Measurements from ENCODE around the gene DLG1. TPM values are rescaled to one million over a fixed set of nuclear protein-coding genes. Genes with fewer than 3 reads are reported as not detected.
"Not testable (repeated sequence)": the region's sequence is repeated elsewhere in the genome, so short reads cannot be mapped to it uniquely, and the experiment has no call there.

DLG1 gene
- total RNA-seq, 2 donors from 2014 or later = 59.0 to 98.2 TPM

DNA sequence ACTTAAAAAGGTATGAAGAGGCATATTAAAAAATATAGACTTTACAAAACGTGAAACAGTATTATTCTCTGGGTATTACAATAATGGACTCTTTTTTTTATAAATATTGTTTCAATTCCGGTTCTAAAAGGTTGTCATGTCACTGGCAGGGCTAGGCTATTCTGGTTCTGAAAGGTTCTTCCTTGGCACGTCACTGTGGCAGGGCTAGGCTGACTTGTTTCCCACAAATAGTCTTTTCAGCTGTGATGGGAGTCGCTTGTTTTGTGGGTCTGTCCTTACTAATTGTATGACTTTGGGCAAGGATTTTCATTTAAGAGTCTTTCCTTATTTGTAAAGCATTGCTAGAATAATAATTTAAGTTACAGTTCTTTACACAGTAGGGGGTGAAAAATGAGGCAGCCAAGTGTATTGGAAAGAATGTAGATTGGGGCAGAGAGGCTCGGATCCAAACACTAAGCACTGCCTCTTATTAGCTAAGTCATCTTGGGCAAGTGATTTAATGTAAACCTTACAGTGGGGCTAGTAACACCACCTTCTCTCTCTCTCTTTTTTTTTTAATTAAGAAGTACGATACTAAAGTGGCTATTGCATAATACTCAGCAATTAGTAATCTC lies 256.4 kb downstream of the DLG1 start:
- intact Hi-C loops (cut with DNase I) = no loop called here

DNA sequence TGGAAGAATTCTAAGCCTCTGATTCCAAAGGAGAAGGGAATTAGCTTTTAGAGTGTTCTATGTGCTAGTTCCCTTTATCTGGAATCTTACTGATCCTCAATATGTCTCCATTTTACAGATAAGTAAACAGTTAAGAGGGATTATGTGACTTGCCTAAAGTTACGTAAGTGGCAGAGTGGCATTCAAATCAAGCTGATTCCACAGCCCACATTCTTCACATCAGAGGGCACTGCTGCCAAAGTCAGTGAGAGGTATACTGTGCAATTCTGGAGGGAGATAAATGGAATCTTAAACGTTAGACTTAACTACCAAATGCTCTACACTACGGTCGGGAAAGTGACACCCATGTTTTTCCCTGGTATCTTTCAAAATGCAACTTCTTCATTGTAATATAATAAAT lies 257.8 kb downstream of the DLG1 start:
- Histone ChIP-seq H3K36me3 (no peaks in the 10 kb centered on the region), H3K4me3 (no peak overlapping the region), H3K27ac (no peak overlapping the region), H3K9me3 (no peaks in the 10 kb centered on the region), H3K27me3 (replicated peaks; ENCODE audit: insufficient read depth) (no peaks in the 10 kb centered on the region), H3K4me1 (replicated peaks) (no peaks in the 10 kb centered on the region)
- intact Hi-C loops (cut with DNase I) = no loop called here
- no peak for TF ChIP-seq POLR2AphosphoS5 (IDR thresholded peaks at IDR 0.05)
- no peak for TF ChIP-seq POLR2A (IDR thresholded peaks at IDR 0.05)
- TF ChIP-seq, protein P1, sequence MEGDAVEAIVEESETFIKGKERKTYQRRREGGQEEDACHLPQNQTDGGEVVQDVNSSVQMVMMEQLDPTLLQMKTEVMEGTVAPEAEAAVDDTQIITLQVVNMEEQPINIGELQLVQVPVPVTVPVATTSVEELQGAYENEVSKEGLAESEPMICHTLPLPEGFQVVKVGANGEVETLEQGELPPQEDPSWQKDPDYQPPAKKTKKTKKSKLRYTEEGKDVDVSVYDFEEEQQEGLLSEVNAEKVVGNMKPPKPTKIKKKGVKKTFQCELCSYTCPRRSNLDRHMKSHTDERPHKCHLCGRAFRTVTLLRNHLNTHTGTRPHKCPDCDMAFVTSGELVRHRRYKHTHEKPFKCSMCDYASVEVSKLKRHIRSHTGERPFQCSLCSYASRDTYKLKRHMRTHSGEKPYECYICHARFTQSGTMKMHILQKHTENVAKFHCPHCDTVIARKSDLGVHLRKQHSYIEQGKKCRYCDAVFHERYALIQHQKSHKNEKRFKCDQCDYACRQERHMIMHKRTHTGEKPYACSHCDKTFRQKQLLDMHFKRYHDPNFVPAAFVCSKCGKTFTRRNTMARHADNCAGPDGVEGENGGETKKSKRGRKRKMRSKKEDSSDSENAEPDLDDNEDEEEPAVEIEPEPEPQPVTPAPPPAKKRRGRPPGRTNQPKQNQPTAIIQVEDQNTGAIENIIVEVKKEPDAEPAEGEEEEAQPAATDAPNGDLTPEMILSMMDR (IDR thresholded peaks at IDR 0.05) = no peak
- WGBS = 74% methylated on average over 4 of the region's 4 CpGs
- no peak for DNase-seq (ENCODE audit: low spot score)

More for the DNA sequence above, 256.4 kb downstream of the DLG1 start:
- no peaks in the 10 kb centered on the region for H3K36me3 ChIP-seq
- H3K27me3 ChIP-seq (replicated peaks; ENCODE audit: insufficient read depth) = no peaks in the 10 kb centered on the region
- H3K4me1 ChIP-seq (replicated peaks) = no peaks in the 10 kb centered on the region
- TF ChIP-seq POLR2A (IDR thresholded peaks at IDR 0.05) (no peak), POLR2AphosphoS5 (IDR thresholded peaks at IDR 0.05) (no peak)
- TF ChIP-seq, protein P1 (IDR thresholded peaks at IDR 0.05) = no peak
- H3K9me3 ChIP-seq = no peaks in the 10 kb centered on the region
- H3K27ac ChIP-seq = no peak overlapping the region
- WGBS = 79% methylated on average over 6 of the region's 6 CpGs
- no peak overlapping the region for H3K4me3 ChIP-seq
- DNase-seq (ENCODE audit: low spot score) = no peak

DNA sequence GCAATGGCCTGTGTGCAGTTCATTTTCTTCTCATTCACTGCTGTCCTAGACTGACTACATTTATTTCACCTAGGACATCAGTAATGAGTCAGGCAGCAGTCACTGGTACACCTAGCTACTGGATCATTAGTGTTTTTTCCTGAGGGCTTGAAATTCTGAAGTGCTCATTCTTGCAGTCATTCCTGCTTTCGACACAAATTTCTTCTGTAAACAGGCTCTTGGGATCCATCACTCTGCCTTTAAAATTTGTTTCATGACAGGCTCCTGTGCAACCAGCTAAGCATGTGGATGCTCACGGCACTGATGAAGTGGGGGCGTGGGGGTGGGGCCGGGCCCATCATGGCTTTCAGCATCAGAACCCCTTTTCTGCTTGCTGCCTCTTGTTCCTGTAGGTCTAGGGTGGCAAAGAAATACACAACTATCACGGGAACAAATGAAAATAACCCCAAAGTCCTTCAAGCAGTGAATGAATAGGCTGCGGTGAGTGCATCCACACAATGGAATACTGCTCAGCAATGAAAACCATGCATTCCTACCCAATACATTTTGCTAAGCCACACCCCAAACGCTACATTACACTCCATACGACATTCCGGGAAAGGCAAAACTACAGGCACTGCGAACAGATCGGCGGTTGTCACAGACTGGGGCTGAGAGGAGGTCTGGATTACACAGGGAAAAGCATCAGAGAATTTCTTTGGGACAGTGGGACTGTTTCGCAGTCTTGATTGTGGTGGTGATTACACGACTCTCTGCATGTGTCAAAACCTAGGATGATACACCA lies 259.5 kb downstream of the DLG1 start:
- 81% methylated on average over 14 of the region's 14 CpGs for whole genome bisulfite sequencing
- no peak overlapping the region for H3K27ac ChIP-seq
- no peak overlapping the region for H3K4me3 ChIP-seq
- TF ChIP-seq POLR2AphosphoS5 (IDR thresholded peaks at IDR 0.05) = no peak
- H3K36me3 ChIP-seq = no peaks in the 10 kb centered on the region
- DNase-seq (ENCODE audit: low spot score) = no peak
- no peaks in the 10 kb centered on the region for H3K9me3 ChIP-seq
- H3K4me1 ChIP-seq (replicated peaks) = no peaks in the 10 kb centered on the region
- H3K27me3 ChIP-seq (replicated peaks; ENCODE audit: insufficient read depth) = no peaks in the 10 kb centered on the region
- intact Hi-C loops (cut with DNase I) = no loop called here

DNA sequence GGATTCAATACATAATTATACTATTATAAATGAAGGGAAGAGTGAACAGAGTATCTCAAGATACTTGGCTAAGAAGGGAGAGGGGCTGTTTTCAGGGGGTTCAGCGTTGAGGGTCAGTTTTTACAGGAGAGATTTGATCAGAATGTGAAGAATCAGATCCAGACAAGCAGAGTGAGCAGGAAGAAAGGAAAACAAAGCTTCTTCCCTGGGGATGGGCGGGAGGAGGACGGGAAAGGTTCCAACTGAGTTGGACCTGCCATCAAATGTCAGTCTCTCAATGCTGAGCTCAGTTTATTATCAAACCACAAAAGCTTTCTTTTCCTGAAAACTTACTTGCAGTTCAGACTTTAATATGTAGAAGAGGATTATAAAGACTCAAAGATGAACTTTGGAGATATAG lies 262.8 kb downstream of the DLG1 start:
- Histone ChIP-seq H3K27me3 (replicated peaks; ENCODE audit: insufficient read depth) (no peaks in the 10 kb centered on the region), H3K4me3 (no peak overlapping the region), H3K4me1 (replicated peaks) (no peaks in the 10 kb centered on the region), H3K36me3 (no peaks in the 10 kb centered on the region), H3K9me3 (no peaks in the 10 kb centered on the region), H3K27ac (no peak overlapping the region)
- intact Hi-C loops (cut with DNase I) = no loop called here
- 22% methylated on average over 3 of the region's 3 CpGs for WGBS
- TF ChIP-seq, protein P1 (IDR thresholded peaks at IDR 0.05) = no peak
- TF ChIP-seq POLR2A (IDR thresholded peaks at IDR 0.05) (no peak), POLR2AphosphoS5 (IDR thresholded peaks at IDR 0.05) (no peak)
- no peak for DNase-seq (ENCODE audit: low spot score)

DNA sequence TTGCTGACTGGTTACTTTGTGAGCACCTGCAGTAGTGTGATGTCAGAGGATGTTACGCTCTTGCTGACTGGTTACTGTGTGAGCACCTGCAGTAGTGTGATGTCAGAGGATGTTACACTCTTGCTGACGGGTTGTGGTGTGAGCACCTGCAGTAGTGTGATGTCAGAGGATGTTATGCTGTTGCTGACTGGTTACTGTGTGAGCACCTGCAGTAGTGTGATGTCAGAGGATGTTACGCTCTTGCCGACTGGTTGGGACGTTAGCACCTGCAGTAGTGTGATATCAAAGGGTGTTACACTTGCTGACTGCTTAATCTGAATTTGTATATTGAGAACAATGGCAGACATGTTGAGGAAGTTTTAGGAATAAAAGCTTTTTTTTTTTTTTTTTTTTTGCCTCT lies 263.6 kb downstream of the DLG1 start:
- WGBS = 72% methylated on average over 5 of the region's 5 CpGs
- H3K27ac ChIP-seq; H3K9me3 ChIP-seq; intact Hi-C loops (cut with DNase I); H3K36me3 ChIP-seq; DNase-seq (ENCODE audit: low spot score); H3K27me3 ChIP-seq (replicated peaks; ENCODE audit: insufficient read depth); H3K4me3 ChIP-seq; H3K4me1 ChIP-seq (replicated peaks): not testable (repeated sequence)

DNA sequence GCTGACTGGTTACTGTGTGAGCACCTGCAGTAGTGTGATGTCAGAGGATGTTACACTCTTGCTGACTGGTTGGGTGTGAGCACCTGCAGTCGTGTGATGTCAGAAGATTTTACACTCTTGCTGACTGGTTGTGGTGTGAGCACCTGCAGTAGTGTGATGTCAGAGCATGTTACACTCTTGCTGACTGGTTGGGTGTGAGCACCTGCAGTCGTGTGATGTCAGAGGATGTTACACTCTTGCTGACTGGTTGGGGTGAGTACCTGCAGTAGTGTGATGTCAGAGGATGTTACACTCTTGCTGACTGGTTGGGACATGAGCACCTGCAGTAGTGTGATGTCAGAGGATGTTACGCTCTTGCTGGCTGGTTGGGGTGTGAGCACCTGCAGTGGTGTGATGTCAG lies 264.6 kb downstream of the DLG1 start:
- H3K9me3 ChIP-seq; intact Hi-C loops (cut with DNase I); H3K36me3 ChIP-seq; H3K27ac ChIP-seq; H3K4me1 ChIP-seq (replicated peaks); H3K4me3 ChIP-seq; DNase-seq (ENCODE audit: low spot score); H3K27me3 ChIP-seq (replicated peaks; ENCODE audit: insufficient read depth): not testable (repeated sequence)
- 76% methylated on average over 3 of the region's 3 CpGs for WGBS
